Measurements from ENCODE around the gene ABCA13. TPM values are rescaled to one million over a fixed set of nuclear protein-coding genes. Genes with fewer than 3 reads are reported as not detected.

Gene ABCA13
- total RNA-seq, 1 donor from 2014 or later: 0.34 TPM

DNA sequence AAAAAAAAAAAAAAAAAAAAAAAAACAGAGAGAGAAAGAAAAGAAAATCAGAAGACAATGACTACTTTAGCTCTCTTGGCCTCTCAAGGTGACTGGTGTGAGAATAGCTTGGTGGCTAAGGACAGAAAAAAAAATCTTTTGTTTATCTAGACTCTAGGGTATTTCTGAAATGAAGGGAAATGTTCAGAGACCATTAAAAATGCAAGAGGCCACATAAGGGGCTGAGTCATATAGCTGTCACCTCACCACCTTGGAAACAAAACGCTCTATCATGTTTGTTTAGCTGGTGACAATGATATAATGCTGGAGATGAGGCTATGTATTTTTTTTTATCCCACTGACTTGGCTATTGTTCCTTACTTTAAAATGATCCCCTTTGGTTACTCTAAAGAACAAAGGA is 466.1 kb downstream of the ABCA13 start:
- no peaks in the 10 kb centered on the region for H3K79me2 ChIP-seq (ENCODE audit: insufficient read depth, low read length)
- no peak overlapping the region for H2AFZ ChIP-seq (ENCODE audit: low read depth, low read length)
- DNase-seq (ENCODE audit: low read depth): peak; percentile 31
- Mint-ChIP-seq H3K9me3 (ENCODE audit: unreplicated experiment) (no peaks in the 10 kb centered on the region), H3K27ac (ENCODE audit: unreplicated experiment) (peak overlapping the region; percentile 68), H3K27me3 (ENCODE audit: low read depth, unreplicated experiment) (no peaks in the 10 kb centered on the region), H3K4me3 (ENCODE audit: unreplicated experiment) (no peak overlapping the region), H3K4me1 (ENCODE audit: low read depth, unreplicated experiment) (peaks cover 18% of the 10 kb centered on the region), H3K36me3 (ENCODE audit: low read depth, unreplicated experiment) (no peaks in the 10 kb centered on the region)
- no peaks in the 10 kb centered on the region for H3K27me3 ChIP-seq (ENCODE audit: insufficient read depth, low read length)
- H3K36me3 ChIP-seq (ENCODE audit: insufficient read depth, low read length): no peaks in the 10 kb centered on the region
- peak overlapping the region; percentile 19 for H3K4me2 ChIP-seq (ENCODE audit: low read length)
- no peak overlapping the region for H3K9ac ChIP-seq (ENCODE audit: low read length)
- peaks cover 14% of the 10 kb centered on the region for H3K4me1 ChIP-seq (ENCODE audit: insufficient read depth, low read length)
- H3K27ac ChIP-seq (ENCODE audit: low read depth, low read length): peak overlapping the region; percentile 17
- TF ChIP-seq EZH2 (IDR thresholded peaks at IDR 0.05; ENCODE audit: insufficient read depth, low read length): no peak
- TF ChIP-seq, protein P1, sequence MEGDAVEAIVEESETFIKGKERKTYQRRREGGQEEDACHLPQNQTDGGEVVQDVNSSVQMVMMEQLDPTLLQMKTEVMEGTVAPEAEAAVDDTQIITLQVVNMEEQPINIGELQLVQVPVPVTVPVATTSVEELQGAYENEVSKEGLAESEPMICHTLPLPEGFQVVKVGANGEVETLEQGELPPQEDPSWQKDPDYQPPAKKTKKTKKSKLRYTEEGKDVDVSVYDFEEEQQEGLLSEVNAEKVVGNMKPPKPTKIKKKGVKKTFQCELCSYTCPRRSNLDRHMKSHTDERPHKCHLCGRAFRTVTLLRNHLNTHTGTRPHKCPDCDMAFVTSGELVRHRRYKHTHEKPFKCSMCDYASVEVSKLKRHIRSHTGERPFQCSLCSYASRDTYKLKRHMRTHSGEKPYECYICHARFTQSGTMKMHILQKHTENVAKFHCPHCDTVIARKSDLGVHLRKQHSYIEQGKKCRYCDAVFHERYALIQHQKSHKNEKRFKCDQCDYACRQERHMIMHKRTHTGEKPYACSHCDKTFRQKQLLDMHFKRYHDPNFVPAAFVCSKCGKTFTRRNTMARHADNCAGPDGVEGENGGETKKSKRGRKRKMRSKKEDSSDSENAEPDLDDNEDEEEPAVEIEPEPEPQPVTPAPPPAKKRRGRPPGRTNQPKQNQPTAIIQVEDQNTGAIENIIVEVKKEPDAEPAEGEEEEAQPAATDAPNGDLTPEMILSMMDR (IDR thresholded peaks at IDR 0.05; ENCODE audit: insufficient read depth, low read depth, low read length): no peak
- H3K9me3 ChIP-seq (ENCODE audit: insufficient read depth, low read depth, low read length): no peaks in the 10 kb centered on the region
- no peak overlapping the region for H3K4me3 ChIP-seq (ENCODE audit: insufficient read depth, low read depth, low read length)
- FAIRE-seq: no peak
- H4K20me1 ChIP-seq (ENCODE audit: insufficient read depth, low read length): no peaks in the 10 kb centered on the region

DNA sequence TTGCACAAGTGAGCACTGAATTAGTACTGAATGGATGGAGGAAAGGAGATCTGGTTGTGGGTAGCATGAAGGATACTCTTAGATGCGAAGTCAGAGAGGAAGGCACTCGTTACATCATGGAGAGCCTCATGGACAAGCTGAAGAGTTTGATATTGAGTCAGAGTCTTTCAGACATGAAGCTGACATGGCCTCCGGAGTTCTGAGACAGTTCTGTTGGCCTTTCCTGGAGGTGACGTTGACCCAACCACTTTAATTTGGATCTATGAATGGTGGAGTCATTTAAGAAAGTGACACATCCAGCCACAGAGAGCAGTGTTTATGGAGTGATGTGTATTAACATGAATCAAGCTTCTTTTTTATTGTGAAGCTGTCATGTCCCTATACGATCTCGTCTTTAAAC is 466.8 kb downstream of the ABCA13 start:
- Mint-ChIP-seq H3K27me3 (ENCODE audit: low read depth, unreplicated experiment) (no peaks in the 10 kb centered on the region), H3K4me3 (ENCODE audit: unreplicated experiment) (no peak overlapping the region), H3K4me1 (ENCODE audit: low read depth, unreplicated experiment) (peaks cover 18% of the 10 kb centered on the region), H3K36me3 (ENCODE audit: low read depth, unreplicated experiment) (no peaks in the 10 kb centered on the region), H3K9me3 (ENCODE audit: unreplicated experiment) (no peaks in the 10 kb centered on the region), H3K27ac (ENCODE audit: unreplicated experiment) (peak overlapping the region; percentile 16)
- Histone ChIP-seq H3K4me3 (ENCODE audit: insufficient read depth, low read depth, low read length) (no peak overlapping the region), H3K9ac (ENCODE audit: low read length) (no peak overlapping the region), H3K9me3 (ENCODE audit: insufficient read depth, low read depth, low read length) (no peaks in the 10 kb centered on the region), H4K20me1 (ENCODE audit: insufficient read depth, low read length) (no peaks in the 10 kb centered on the region), H3K79me2 (ENCODE audit: insufficient read depth, low read length) (no peaks in the 10 kb centered on the region), H3K27ac (ENCODE audit: low read depth, low read length) (peak overlapping the region; percentile 17), H2AFZ (ENCODE audit: low read depth, low read length) (peak overlapping the region; percentile 32), H3K36me3 (ENCODE audit: insufficient read depth, low read length) (no peaks in the 10 kb centered on the region), H3K27me3 (ENCODE audit: insufficient read depth, low read length) (no peaks in the 10 kb centered on the region), H3K4me1 (ENCODE audit: insufficient read depth, low read length) (peaks cover 14% of the 10 kb centered on the region), H3K4me2 (ENCODE audit: low read length) (no peak overlapping the region)
- DNase-seq (ENCODE audit: low read depth) (no peak), FAIRE-seq (no peak)
- TF ChIP-seq, protein P1 (IDR thresholded peaks at IDR 0.05; ENCODE audit: insufficient read depth, low read depth, low read length): no peak

DNA sequence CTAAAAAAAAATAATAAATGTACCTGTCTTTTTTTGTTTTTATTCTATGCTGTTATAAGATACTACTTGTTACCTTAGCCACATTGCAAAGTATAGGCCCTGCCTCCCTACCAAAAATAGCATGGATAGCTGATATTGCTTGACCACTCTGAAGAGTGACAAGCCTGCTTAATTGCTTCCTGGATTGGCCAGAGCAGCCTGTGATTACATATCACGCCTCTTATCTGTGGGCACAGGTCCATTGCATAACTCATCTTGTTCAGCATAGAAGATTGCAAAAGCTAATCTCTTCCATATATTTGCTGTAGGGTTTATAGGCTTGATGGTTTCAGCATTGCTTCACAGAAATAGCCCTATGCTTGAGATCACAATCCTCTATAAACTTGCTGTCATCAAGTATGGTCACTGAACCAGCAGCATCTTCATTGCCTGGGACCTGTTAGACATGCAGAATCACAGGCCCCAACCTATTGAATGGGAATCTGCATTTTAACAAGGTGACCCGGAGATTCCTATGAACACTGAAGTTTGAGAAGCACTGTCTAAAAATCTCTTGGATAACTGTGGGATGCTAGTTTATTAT is 472.3 kb downstream of the ABCA13 start:
- no peak overlapping the region for H3K4me3 ChIP-seq (ENCODE audit: insufficient read depth, low read depth, low read length)
- no peaks in the 10 kb centered on the region for H3K27me3 ChIP-seq (ENCODE audit: insufficient read depth, low read length)
- no peaks in the 10 kb centered on the region for H3K36me3 ChIP-seq (ENCODE audit: insufficient read depth, low read length)
- H3K4me3 Mint-ChIP-seq (ENCODE audit: unreplicated experiment): no peak overlapping the region
- no peaks in the 10 kb centered on the region for H3K4me1 ChIP-seq (ENCODE audit: insufficient read depth, low read length)
- H2AFZ ChIP-seq (ENCODE audit: low read depth, low read length): no peak overlapping the region
- TF ChIP-seq EZH2 (IDR thresholded peaks at IDR 0.05; ENCODE audit: insufficient read depth, low read length): no peak
- TF ChIP-seq, protein P1 (IDR thresholded peaks at IDR 0.05; ENCODE audit: insufficient read depth, low read depth, low read length): no peak
- no peaks in the 10 kb centered on the region for H3K4me1 Mint-ChIP-seq (ENCODE audit: low read depth, unreplicated experiment)
- no peaks in the 10 kb centered on the region for H4K20me1 ChIP-seq (ENCODE audit: insufficient read depth, low read length)
- no peak overlapping the region for H3K27ac ChIP-seq (ENCODE audit: low read depth, low read length)
- H3K4me2 ChIP-seq (ENCODE audit: low read length): no peak overlapping the region
- no peak overlapping the region for H3K9ac ChIP-seq (ENCODE audit: low read length)
- H3K9me3 Mint-ChIP-seq (ENCODE audit: unreplicated experiment): no peaks in the 10 kb centered on the region
- DNase-seq (ENCODE audit: low read depth) (peak; percentile 3), FAIRE-seq (no peak)
- H3K27me3 Mint-ChIP-seq (ENCODE audit: low read depth, unreplicated experiment): no peaks in the 10 kb centered on the region
- H3K9me3 ChIP-seq (ENCODE audit: insufficient read depth, low read depth, low read length): no peaks in the 10 kb centered on the region
- no peaks in the 10 kb centered on the region for H3K36me3 Mint-ChIP-seq (ENCODE audit: low read depth, unreplicated experiment)
- H3K27ac Mint-ChIP-seq (ENCODE audit: unreplicated experiment): no peak overlapping the region
- H3K79me2 ChIP-seq (ENCODE audit: insufficient read depth, low read length): no peaks in the 10 kb centered on the region
